Cortex of kidney (tissue), 1 donor: Measurements from ENCODE around the gene DIP2A.
"Not testable (repeated sequence)": the region's sequence is repeated elsewhere in the genome, so short reads cannot be mapped to it uniquely, and the experiment has no call there.

ENCODE experiments used
- DNase-seq: peaks from one replicate; lab custom pipeline; 2025; lab: John Stamatoyannopoulos, UW

The DIP2A gene

DNA sequence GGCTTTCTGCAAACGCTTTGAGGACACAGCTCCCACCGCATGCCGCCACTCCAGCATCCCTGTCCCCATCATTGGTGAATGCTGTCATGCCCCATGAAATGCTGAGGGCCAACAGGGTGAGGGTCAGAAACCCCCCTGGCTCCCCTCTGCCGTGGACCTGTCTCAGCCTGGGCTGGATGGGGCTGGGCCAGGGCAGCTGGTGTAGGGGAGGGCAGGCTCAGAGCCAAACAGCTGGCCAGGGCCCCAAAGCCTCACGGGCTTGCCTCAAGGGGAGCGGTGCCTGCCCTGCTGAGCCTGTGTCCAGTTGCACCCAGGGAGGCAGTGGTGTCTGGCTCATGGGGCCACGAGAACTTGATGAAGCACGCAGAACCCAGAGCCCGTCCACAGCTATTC is 96.5 kb downstream of the DIP2A start:
- no peak for DNase-seq

GRCh38 chr21:46555678-46556077 is 97.0 kb downstream of the DIP2A start:
- DNase-seq, result no peak

- DNase-seq, result no peak
Observed at GRCh38 chr21:46556802-46557201, 98.1 kb downstream of the DIP2A start.

DNA sequence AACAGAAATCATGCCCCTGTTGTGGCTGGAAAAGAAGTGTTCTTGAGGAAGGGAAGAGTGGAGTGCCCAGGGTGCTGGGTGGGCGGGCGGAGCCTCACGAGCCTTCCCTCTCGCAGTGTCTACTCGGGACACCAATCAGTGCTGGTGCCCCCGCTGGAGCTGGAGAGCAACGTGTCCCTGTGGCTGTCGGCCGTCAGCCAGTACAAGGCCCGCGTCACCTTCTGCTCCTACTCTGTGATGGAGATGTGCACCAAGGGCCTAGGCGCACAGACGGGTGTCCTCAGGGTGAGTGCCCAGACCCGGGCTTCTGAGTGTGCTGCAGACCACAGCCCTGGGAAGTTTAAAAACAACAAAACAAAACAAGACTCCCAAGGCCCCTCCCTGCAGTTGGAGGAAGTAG is 98.8 kb downstream of the DIP2A start:
- no peak for DNase-seq

- DNase-seq, result no peak
Observed at GRCh38 chr21:46557919-46558392, 99.3 kb downstream of the DIP2A start.

GRCh38 chr21:46559291-46559983 is 100.7 kb downstream of the DIP2A start:
- no peak for DNase-seq

DNA sequence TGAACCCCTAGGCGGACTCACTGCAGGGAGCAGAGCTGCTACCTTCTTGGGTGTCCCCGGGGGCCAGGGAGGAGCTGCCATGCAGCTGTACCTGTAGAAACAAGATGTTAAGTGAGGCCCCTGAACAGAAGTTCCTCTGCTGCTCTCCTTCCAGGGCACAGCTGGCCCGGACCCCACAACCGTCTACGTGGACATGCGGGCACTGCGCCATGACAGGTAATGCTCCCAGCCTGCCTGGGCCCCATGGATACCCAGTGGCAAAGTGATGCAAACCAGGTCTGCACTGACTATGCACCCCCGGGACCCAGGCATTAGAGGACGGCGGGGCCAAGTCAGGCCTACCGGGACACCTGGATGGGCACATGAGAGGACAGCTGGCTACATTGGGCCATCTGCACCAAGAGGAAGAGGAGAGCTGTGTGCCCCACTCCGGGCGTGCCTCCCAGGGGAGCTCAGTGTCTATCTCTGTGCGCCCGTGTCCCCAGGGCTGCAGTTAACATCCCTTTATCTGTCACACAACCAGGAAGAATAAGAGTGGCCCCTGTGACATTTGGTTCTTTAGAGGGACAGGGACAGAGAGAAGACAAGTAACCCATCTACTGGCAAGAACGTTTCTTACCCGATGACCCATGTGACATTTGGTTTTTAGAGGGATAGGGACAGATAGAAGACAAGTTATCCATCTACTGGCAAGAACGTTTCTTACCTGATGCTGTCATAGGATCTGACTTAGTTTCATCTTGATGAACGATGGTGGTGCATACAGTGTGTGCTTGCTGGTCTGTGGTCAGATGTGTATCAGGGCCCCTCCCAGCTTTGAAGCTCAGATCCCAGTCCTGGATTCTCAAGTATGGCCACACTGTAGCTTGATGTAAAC is 102.1 kb downstream of the DIP2A start:
- DNase-seq, result no peak

DNA sequence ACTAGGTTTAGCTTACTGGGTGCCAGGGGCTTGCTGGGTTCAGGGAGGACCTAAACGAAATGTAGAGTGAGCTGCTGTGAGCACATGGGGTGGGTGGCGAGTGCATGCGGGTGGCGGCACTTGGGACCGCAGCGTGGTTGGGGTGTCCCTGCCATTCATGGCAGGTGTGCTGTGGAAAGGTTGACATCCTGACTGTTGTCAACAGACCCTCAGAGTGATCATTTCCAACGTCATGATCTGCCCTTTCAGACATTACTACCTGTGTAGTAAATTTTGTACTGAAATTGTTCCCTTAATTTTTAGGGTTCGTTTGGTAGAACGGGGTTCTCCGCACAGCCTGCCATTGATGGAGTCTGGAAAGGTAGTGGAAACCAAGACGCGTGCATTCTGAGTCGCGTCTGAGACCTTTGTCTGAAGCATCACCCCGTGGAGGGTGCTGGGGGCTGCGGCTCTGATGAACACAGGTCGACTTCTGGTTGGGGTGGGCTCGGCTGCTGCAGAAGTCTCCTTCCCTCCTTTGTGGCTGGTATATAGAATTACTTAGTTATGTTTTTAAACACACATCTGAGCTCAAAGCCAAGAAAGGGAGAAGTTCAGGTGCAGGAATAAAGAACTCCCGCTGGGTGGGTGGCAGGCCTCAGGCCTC is 102.9 kb downstream of the DIP2A start:
- no peak for DNase-seq

GRCh38 chr21:46562472-46562871 is 103.8 kb downstream of the DIP2A start:
- DNase-seq, result no peak

- DNase-seq, result no peak
Observed at GRCh38 chr21:46562964-46563607, 104.4 kb downstream of the DIP2A start.

GRCh38 chr21:46564391-46564790 is 105.7 kb downstream of the DIP2A start:
- no peak for DNase-seq

GRCh38 chr21:46567348-46567747 is 108.7 kb downstream of the DIP2A start:
- no peak for DNase-seq

- DNase-seq, result no peak
Observed at GRCh38 chr21:46568562-46568961, 109.9 kb downstream of the DIP2A start.

DNA sequence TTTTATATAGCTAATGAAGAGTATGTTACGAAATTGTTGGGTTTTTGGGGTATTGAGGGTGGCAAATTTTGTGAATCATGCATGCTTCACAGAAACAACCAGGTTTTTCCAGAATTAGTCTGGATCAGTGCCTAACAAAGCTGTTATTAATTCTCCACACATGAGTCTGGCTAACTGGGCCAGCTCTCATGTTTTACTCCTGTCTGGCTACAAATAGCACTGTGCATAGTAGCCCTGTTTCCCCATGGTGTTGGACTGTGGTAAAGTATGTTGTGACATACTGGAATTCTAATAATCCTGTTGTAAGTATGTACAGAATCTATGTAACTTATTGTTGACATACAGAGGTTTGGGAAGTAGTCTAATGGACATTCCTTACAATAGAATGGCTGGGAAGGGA is 110.4 kb downstream of the DIP2A start:
- no peak for DNase-seq

DNA sequence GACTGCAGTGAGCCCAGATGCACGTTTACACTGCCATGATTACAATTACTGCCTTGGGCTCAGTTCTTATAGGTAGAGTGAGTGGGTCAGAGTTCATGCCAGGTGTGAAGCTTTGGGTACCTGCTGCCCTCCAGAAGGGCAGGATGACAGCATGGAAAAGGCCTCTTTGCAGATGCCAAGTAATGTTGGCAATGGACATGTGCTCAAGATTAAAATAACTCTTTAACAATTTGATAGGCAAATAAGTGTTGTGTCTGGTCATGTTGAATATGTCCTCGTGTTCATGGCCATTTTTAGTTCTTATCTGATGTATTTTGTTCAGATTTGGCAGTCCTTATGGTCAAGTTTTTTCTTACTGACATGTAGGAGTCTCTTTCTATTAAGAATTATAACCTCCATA is 111.4 kb downstream of the DIP2A start:
- DNase-seq, result no peak

- DNase-seq, result no peak
Observed at GRCh38 chr21:46570631-46571030, 111.9 kb downstream of the DIP2A start.

DNA sequence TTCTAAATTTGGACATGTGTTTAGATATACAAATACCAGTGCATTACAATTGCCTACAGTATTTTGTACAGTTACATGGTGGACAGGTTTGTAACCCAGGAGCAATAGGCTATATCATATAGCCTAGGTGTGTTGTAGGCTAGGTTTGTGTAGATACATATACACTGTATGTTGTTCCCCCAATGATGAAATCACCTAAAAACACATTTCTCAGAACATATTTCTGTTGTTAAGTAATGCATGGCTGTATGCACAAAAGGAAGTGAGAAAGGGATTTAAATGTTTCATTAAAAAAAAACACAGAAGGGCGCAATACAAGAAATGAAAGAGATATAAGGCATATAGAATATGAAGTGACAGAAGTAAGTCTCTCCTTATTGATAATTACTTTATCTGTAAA is 114.2 kb downstream of the DIP2A start:
- no peak for DNase-seq

- DNase-seq, result not testable (repeated sequence)
Observed at GRCh38 chr21:46577786-46578185, 119.1 kb downstream of the DIP2A start.

- not testable (repeated sequence) for DNase-seq
Observed at GRCh38 chr21:46579394-46579793, 120.7 kb downstream of the DIP2A start.

DNA sequence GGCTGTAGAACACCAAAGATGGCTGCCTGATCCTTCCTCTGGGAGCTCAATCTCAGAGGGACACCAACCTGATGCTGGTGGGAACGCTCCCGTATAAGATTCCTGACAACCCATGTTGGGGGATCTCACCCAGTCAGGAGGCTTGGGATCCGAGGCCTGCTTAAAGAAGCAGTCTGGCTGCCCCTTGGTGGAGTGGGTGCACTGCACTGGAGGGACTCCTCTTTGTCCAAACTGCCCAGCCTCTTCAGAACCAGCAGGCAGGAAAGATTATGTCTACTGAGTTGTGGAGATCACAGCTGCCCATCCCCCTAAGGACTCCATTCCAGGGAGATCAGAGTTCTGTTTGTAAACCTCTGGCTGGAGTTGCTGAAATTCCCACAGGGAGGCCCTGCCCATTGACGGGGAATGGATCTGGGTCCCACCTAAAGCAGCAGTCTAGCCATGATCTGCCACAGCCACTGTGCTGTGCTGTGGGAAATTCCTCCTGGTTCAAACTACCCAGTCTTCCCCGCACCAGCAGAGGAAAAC is 123.2 kb downstream of the DIP2A start:
- DNase-seq, result no peak

GRCh38 chr21:46585191-46585953 is 126.7 kb downstream of the DIP2A start:
- DNase-seq, result no peak
